DOHH2 (cell line): ENCODE data around the gene ARL5A.

Experiments used
- H3F3A ChIP-seq: fragments of 200-600 bp; sonication (generic), shearing (Covaris generic); 2 replicates; pipeline ENCODE4 v1.6.0; 2016; ENCODE audit warnings: antibody characterized with exemption, mild to moderate bottlenecking; ENCODE audit not compliant: control insufficient read depth, insufficient read depth
- H3K27ac ChIP-seq: fragments of 200-600 bp; sonication (generic); 2 replicates; pipeline ENCODE4 v1.5.1; 2014; ENCODE audit warnings: low read depth, mild to moderate bottlenecking, low read length, moderate library complexity
- H3K27me3 ChIP-seq: fragments of 200-600 bp; sonication (generic); 2 replicates; pipeline ENCODE4 v1.6.1; 2014; ENCODE audit warnings: mild to moderate bottlenecking, low read length, mixed read lengths; ENCODE audit not compliant: control insufficient read depth
- H3K36me3 ChIP-seq: fragments of 200-600 bp; sonication (generic); 2 replicates; pipeline ENCODE4 v1.6.1; 2014; ENCODE audit warnings: mild to moderate bottlenecking, low read length, moderate library complexity, mixed read lengths; ENCODE audit not compliant: control insufficient read depth
- H3K4me1 ChIP-seq: fragments of 200-600 bp; sonication (generic); 2 replicates; pipeline ENCODE4 v1.6.1; 2014; ENCODE audit warnings: mild to moderate bottlenecking, low read length, mixed read lengths; ENCODE audit not compliant: control insufficient read depth
- H3K4me2 ChIP-seq: fragments of 200-600 bp; sonication (generic); 2 replicates; pipeline ENCODE4 v1.6.0; 2014; ENCODE audit warnings: mild to moderate bottlenecking, low read length, moderate library complexity
- H3K4me3 ChIP-seq: fragments of 200-600 bp; sonication (generic); 2 replicates; pipeline ENCODE4 v1.5.1; 2014; ENCODE audit warnings: mild to moderate bottlenecking, low read length, mixed read lengths
- H3K79me2 ChIP-seq: fragments of 200-600 bp; sonication (generic); 2 replicates; pipeline ENCODE4 v1.6.1; 2014; ENCODE audit warnings: mild to moderate bottlenecking, low read length, mixed read lengths; ENCODE audit not compliant: control insufficient read depth
- H3K9me2 ChIP-seq: fragments of 200-600 bp; sonication (generic); replicated peaks from 2 replicates; pipeline ENCODE4 v1.6.1; 2014; ENCODE audit warnings: mild to moderate bottlenecking, low read length, mixed read lengths; ENCODE audit not compliant: control insufficient read depth
- H3K9me3 ChIP-seq: fragments of 200-600 bp; sonication (generic); 2 replicates; pipeline ENCODE4 v1.6.1; 2014; ENCODE audit warnings: antibody characterized with exemption, low read length, mixed read lengths; ENCODE audit not compliant: control insufficient read depth, insufficient read depth
- H4K20me1 ChIP-seq: fragments of 200-600 bp; sonication (generic); 2 replicates; pipeline ENCODE4 v1.6.0; 2014; ENCODE audit warnings: low read depth, mild to moderate bottlenecking, antibody characterized with exemption, low read length, moderate library complexity; ENCODE audit not compliant: control insufficient read depth, insufficient read depth
- EZH2phosphoT487 ChIP-seq: fragments of 200-600 bp; sonication (generic); IDR thresholded peaks from 2 replicates; pipeline ENCODE4 v1.6.1; 2017; ENCODE audit warnings: borderline replicate concordance, mild to moderate bottlenecking, antibody characterized with exemption, low read length, moderate library complexity, mixed read lengths
- TF ChIP-seq, protein P1 (sequence below): fragments of 200-600 bp; sonication (generic); IDR thresholded peaks from one replicate; pipeline ENCODE4 v1.5.1; 2014; ENCODE audit warnings: antibody characterized with exemption, mild to moderate bottlenecking, low read depth, low read length; ENCODE audit not compliant: poor library complexity, severe bottlenecking

ARL5A gene

DNA sequence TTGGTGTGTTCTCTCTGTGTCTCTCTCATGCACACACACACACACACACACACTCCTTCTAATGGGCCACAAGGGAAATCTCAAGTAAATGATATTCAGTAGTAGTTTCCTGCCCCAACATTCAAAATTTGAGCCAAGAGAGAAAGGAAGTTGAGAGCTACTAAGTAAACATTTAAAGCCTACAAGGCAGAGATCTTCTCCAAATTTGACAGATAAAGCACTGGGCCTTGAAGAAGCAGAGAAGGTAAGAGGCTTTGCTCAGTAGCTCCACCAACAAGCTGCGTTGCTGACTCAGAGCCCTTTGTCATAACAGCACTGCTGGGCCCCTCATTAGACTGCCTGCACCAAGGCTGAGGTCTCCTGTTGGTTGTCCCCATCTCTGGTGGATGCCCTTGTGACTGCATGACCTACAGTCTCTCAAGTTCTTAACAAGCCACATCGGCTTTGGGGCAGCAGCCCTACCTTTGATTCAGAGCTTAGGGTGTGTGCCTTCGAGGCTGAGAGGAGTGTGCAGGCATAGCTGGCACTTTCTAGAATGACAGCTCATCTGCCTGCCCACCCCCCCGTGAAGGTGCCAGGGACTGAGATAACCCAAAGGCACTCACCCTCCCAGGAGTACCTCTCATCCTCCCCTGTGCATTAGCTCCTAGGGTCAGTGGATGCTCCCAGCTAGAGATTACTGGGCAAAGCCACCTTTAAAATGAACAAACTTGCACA is 61.6 kb downstream of the ARL5A start:
- Histone ChIP-seq H3K27me3 (no peaks in the 10 kb centered on the region), H3K79me2 (no peaks in the 10 kb centered on the region), H3K9me3 (no peaks in the 10 kb centered on the region), H3K9me2 (no peaks in the 10 kb centered on the region), H3K36me3 (no peaks in the 10 kb centered on the region), H3K4me2 (no peak overlapping the region), H3K4me1 (peaks cover 19% of the 10 kb centered on the region), H4K20me1 (no peaks in the 10 kb centered on the region), H3K4me3 (no peak overlapping the region), H3K27ac (no peak overlapping the region), H3F3A (no peaks in the 10 kb centered on the region)
- TF ChIP-seq, protein P1, sequence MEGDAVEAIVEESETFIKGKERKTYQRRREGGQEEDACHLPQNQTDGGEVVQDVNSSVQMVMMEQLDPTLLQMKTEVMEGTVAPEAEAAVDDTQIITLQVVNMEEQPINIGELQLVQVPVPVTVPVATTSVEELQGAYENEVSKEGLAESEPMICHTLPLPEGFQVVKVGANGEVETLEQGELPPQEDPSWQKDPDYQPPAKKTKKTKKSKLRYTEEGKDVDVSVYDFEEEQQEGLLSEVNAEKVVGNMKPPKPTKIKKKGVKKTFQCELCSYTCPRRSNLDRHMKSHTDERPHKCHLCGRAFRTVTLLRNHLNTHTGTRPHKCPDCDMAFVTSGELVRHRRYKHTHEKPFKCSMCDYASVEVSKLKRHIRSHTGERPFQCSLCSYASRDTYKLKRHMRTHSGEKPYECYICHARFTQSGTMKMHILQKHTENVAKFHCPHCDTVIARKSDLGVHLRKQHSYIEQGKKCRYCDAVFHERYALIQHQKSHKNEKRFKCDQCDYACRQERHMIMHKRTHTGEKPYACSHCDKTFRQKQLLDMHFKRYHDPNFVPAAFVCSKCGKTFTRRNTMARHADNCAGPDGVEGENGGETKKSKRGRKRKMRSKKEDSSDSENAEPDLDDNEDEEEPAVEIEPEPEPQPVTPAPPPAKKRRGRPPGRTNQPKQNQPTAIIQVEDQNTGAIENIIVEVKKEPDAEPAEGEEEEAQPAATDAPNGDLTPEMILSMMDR, result no peak
- TF ChIP-seq EZH2phosphoT487, result no peak

DNA sequence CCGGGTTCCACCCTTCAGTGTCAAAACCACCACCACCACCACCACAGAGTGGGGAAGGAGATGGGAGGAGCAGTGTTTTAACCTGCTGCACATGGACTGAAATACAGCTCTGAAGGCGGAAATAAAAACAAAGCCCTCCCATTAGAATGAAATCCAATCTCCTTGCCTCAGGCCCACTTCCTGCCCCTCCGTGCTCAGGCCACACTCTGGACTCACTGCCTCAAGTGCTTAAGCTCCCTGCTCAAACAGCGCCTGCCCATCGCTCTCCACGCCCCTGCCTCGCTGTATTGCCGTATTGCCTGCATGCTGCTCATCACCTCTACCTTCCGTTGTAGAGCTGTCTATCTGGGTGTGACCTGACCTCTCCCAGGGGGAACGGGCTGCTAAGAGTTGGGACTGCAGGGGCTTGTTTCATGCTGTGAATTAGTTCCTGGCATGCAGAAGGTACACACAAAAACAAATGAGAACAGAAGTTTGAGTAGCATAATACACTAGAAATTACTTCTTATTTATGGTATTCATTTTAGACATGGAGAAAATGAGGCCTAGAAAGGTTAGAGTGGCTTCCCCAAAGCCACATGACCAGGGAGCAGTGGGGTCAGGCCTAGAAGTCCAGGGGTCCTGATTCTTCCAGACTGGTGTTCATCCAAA is 62.3 kb downstream of the ARL5A start:
- H3K4me1 ChIP-seq, result peaks cover 13% of the 10 kb centered on the region
- H3K9me2 ChIP-seq, result no peaks in the 10 kb centered on the region
- no peaks in the 10 kb centered on the region for H3K79me2 ChIP-seq
- no peaks in the 10 kb centered on the region for H3K36me3 ChIP-seq
- H3K9me3 ChIP-seq, result no peaks in the 10 kb centered on the region
- no peaks in the 10 kb centered on the region for H4K20me1 ChIP-seq
- no peaks in the 10 kb centered on the region for H3F3A ChIP-seq
- TF ChIP-seq, protein P1, result no peak
- TF ChIP-seq EZH2phosphoT487, result no peak
- no peak overlapping the region for H3K4me2 ChIP-seq
- H3K27me3 ChIP-seq, result no peaks in the 10 kb centered on the region
- H3K27ac ChIP-seq, result no peak overlapping the region
- no peak overlapping the region for H3K4me3 ChIP-seq

DNA sequence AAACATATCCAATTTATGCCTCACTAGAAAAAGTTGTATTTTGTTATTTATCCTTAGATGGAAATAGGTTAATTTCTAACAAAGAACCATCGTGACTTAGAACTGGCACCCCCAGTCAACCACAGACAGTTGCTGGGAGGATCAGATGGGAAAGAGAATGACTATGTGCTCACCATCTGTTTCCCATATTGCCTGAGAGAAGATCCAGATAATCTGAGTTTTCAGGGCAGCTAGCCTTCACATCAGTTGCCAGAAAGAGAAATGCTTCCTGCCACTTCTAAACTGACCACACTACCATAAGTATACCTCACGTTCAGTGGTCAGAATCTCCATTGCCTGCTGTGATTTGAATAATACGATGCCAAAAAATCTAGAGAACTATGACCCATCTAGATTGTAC is 65.5 kb downstream of the ARL5A start:
- no peaks in the 10 kb centered on the region for H3K9me2 ChIP-seq
- no peaks in the 10 kb centered on the region for H3K79me2 ChIP-seq
- no peaks in the 10 kb centered on the region for H3F3A ChIP-seq
- TF ChIP-seq, protein P1, result no peak
- TF ChIP-seq EZH2phosphoT487, result no peak
- H3K27me3 ChIP-seq, result no peaks in the 10 kb centered on the region
- H3K9me3 ChIP-seq, result no peaks in the 10 kb centered on the region
- H4K20me1 ChIP-seq, result no peaks in the 10 kb centered on the region
- no peak overlapping the region for H3K27ac ChIP-seq
- no peak overlapping the region for H3K4me2 ChIP-seq
- no peak overlapping the region for H3K4me3 ChIP-seq
- no peaks in the 10 kb centered on the region for H3K36me3 ChIP-seq
- H3K4me1 ChIP-seq, result peaks cover 13% of the 10 kb centered on the region
